Endometrial microvascular endothelial cells (primary cell): ENCODE results near the gene CETP. TPM values are rescaled to one million over a fixed set of nuclear protein-coding genes. Genes with fewer than 3 reads are reported as not detected.

Experiments
- in situ Hi-C: cut with HindIII; loops from 2 replicates; pipeline ENCODE4 v1.10.0; 2017; ENCODE audit warnings: low sequenced_read_pairs, low pct_unique_long_range_greater_than_20kb; ENCODE audit errors: inconsistent ontology term
- total RNA-seq: library from RNA; depleted of rRNA; stranded (reverse); fragments of >200 nt; gene quantifications from one replicate; pipeline ENCODE4 v1.2.3, GENCODE V29; 2015; ENCODE audit errors: inconsistent ontology term

Gene CETP, protein sequence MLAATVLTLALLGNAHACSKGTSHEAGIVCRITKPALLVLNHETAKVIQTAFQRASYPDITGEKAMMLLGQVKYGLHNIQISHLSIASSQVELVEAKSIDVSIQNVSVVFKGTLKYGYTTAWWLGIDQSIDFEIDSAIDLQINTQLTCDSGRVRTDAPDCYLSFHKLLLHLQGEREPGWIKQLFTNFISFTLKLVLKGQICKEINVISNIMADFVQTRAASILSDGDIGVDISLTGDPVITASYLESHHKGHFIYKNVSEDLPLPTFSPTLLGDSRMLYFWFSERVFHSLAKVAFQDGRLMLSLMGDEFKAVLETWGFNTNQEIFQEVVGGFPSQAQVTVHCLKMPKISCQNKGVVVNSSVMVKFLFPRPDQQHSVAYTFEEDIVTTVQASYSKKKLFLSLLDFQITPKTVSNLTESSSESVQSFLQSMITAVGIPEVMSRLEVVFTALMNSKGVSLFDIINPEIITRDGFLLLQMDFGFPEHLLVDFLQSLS
- 14.7 TPM for total RNA-seq

DNA sequence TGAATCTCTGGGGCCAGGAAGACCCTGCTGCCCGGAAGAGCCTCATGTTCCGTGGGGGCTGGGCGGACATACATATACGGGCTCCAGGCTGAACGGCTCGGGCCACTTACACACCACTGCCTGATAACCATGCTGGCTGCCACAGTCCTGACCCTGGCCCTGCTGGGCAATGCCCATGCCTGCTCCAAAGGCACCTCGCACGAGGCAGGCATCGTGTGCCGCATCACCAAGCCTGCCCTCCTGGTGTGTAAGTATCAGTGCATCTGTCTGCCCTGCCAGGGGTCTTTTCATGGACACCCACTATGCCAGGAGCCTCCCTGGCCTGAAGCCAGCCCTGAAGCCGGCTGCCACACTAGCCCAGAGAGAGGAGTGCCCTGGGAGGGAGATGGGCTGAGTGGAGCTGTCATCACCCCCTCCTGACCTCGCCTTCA is at the start of gene CETP:
TSS of gene CETP (plus strand) at position 100 of the 431 bp plus-strand sequence. CDS start at position 130, 30 bp downstream.
- in situ Hi-C loops = no loop called here

DNA sequence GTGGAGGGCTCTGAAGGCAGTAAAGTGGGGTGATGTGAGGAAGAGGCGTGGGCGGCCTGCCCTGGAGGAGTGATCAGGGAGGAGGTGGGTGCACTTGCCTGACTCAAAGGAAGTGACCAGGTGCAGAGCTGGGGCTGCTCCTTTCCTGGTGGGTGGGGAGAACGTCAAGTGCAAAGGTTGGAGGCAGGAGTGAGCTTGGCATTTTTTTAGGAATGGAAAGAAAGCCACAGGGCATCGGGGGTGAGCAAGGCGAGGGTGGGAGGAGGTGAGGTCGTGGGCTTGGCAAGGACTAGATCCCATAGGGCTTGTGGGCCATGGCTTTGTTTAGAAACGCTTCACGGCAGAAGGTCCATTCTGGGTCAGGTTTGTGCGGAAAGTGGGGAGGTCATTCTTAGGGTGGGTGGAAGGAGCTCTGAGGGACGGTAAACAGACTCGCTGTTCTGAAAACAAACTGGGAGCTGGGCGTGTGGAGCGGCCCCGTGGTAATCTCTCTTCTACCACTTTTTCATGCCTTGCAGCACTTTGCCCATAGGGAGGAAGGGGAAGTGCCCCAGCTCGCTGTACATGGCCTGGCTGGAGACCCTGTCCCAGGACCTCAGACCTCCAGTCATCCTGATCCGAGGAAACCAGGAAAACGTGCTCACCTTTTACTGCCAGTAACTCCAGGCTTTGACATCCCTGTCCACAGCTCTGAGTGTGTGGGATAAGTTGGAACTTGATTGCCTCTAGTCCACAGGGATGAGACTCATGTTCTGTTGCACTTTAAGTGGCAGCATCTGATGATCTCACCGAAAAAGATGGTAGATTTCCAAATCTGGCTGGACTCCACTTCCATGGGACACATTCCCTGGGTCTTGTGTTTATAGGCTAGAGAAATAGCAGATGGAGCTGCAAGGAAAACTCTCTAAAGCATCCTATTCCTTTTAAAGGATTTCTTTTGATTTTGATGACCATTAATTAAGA is 48.7 kb upstream of the CETP start:
- in situ Hi-C loops = no loop called here

DNA sequence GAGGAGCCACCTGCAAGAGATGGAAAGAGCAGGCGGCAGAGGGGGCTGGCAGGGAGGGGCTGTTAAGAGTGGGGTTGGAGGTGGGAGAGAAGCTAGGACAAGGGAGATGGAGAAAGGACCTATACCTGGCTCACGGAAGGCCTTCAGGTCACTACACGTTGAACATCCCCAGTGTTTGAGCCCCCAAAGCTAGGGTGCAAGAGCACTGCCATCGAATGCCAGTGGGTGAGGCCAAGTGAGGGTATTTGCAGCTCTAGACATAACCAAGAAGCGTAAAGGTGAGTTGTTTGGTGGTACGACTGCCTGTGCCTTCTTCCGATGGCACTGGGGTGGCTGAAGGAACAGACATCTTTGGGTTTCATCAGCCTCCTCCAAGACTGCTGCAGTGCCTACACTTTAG is 46.9 kb upstream of the CETP start:
- in situ Hi-C loops = no loop called here

DNA sequence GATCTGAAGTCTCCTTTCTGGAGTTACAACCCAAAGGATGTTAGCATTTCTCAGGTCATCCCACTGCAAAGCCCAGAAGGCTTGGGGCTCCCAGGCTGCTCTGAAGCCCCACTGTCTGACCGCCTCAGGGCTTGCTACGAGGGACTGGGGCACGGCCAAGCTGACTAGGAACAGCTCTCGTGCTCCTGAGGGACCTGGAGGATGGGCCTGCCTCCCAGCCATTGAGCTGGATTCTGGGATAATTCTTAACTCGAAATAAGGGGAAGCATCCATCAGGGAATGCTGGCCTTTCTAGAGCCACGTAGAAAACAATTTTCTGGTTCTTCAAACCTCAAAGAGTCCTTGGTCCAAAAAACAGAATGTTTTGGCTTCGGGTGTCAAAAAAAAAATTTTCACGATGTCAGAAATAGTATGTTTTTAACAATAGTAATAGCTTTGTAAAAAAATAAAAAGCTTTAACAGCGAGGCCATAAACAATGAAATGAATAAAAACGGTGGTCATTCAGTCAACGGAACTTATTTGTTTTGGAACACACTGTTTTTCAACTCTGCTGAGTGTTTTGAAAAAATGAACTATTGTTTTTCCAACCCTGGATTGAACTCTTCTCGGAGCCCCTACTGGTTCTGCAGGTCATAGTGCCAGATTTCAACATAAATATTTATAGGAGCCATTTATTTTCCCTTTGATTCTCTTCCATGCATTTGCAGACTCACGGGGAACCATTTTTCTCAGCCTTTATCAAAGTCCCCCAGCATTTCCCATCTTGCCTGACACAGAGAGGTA is 46.2 kb upstream of the CETP start:
- in situ Hi-C loops = no loop called here

DNA sequence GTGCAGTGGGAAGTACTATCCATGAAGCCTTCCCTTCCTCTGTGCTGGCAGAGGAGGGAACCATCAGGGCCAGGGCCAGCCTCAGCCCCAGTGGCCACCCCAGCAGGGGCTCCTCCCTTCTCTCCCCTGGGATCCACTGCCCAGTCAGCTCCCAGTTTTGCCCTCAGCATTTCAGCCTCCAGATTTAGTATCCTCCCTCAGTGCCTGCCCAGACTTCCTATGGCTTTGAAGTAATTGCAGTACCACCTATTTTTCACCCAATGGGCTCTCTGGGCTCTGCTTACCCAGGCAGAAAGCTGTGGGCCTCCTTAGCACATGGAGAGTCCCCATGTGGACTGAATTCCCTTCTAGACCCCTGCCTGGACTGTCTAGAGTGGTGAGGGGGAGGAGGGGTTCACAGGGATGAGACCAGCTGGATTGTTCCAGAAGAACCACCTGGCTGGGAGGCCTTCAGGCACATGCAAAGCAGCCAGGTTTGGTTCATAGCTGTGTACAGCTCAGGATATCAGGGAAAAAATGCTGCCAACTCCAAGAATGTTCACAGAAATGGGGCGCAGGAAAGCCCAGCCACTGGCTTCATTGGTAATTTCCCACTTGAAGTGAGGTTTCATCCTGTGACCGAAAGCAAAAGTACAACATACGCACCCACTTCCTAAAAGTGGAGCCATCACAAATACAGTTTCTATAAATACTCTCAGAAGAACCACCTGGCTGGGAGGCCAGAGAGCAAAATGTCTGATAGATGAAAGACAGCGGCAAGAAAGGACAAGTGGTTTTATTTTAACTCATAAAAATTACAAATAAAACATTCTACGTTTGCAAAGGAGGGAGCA is 45.0 kb upstream of the CETP start:
- in situ Hi-C loops = no loop called here

DNA sequence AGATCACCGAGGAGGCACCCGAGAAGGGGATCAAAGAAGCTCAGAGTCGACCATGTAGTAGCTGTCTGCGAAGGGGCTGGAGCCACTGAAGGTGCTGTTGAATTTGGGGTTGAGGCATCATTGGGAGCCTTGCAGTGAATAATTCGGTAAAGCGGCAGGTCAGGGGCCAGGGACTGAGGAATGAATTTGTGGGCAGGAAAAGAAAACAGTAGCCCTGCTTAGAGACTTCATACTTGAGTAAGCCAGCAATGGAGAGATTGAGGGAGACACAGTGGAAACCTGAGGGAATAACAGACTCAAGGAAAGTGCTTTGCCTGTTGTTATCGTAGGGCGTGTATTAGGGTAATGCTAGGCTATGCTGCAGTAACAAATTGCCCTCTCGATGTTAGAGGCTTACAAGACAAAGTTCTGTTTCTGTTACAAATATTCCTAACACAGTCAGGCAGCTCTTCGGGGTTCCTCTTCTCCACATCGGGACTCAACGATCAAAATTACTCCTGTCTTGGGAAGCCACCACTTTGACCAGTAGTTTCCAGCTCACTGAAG is 43.2 kb upstream of the CETP start:
- in situ Hi-C loops = no loop called here

DNA sequence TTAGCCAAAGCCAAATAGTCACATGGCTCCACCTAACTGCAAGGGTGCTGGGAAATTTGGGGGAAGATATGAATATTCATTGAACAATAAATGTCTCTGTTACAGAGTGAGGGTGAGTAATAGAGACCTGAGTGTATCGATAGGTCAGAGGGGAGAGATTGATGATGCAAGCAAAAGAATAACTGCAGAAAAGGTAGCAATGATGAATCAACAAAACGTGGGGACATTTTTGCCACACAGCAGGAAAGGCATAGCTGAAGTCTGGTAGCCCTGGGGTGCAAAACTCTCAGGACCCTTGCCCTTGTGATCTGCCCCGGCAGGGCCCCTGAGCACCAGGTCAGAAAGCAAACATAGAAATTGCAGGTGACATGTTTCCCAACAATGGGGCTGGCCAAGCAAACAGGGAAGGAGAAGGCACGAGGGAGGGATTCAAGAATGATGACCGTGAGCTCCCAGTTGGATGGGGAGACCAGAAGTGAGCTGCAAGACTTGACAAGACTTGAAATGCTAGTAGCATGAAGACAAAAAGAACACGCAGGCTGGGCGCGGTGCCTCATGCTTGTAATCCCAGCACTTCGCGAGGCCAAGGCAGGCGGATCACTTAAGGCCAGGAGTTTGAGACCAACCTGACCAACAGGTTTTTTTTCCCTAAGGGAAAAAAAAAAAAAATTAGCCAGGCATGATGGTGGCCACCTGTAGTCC is 42.5 kb upstream of the CETP start:
- in situ Hi-C loops = no loop called here

DNA sequence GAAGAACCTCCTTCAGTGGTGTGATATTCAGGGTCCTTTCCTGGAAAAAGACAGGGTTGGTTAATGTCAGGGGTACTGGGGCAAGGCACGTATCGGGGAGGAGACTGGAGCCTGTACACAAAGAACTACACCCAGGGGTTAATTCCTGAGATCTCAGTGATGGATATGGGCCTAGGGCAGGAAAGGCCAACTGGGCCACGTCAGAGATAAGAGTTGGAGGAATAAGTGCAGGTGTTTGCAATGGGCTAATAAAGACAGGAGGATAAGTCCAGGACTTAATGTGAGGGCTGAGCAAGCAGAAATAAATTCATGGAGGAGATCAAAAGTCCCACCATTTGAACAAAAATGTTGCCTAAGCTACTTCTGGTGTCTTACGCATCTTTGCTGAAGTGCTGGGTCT is 40.2 kb upstream of the CETP start:
- in situ Hi-C loops = no loop called here

DNA sequence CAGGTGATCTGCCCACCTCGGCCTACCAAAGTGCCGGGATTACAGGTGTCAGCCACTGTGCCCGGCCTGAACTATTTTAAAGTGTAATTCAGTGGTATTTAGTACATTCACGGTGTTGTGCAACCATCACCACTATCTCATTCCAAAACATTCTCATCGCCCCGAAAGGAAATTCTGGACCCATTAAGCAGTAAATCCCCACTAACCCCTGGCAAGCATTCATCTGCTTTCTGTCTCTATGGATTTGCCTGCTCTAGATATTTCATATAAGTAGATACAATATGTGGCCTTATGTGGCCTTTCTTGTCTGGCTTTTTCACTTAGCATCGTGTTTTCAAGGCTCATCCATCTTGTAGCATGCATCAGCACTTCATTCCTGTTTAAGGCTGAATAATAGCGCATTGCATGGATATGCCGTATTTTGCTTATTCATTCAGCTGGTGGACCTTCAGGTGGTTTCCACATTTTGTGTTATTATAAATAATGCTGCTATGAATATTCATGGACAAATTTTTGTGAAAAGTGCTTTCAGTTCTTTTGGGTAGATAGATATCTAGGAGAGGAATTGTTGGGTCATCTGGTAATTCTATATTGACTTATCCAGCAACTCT is 38.2 kb upstream of the CETP start:
- in situ Hi-C loops = no loop called here

DNA sequence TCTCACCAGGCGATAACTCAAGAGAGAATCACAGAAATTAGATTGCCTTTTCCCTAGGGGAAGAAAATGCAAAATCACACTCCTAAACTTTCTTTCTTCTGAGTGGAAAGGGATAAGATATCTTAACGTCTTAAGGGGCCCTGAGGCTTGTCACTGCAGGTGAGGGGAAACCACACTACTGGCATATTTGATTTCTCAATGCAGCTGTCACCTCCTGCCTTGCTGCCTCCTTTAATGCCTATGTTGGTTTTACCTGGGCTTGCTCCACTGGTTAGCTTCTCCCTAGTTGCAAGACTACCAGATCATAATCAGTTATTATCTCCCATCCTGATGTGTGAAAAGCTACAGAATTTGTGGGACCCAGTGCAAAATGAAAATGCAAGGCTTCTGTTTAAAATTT is 34.3 kb upstream of the CETP start:
- in situ Hi-C loops = no loop called here

DNA sequence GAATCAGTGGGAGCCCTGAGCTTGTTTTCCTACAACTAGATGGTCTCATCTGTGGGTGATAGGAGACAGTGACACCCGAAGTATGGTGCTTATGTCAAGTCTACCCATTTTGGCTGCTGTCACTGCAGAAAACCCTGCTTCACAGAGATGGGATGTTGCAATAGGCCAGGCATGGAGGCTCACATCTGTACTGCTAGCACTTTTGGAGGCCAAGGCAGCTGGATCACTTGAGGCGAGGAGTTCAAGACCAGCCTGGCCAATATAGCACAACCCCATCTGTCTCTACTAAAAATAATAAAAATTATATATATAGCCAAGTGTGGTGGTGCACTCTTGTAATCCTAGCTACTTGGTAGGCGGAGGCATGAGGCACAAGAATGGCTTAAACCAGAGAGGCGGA is 32.1 kb upstream of the CETP start:
- in situ Hi-C loops = no loop called here

DNA sequence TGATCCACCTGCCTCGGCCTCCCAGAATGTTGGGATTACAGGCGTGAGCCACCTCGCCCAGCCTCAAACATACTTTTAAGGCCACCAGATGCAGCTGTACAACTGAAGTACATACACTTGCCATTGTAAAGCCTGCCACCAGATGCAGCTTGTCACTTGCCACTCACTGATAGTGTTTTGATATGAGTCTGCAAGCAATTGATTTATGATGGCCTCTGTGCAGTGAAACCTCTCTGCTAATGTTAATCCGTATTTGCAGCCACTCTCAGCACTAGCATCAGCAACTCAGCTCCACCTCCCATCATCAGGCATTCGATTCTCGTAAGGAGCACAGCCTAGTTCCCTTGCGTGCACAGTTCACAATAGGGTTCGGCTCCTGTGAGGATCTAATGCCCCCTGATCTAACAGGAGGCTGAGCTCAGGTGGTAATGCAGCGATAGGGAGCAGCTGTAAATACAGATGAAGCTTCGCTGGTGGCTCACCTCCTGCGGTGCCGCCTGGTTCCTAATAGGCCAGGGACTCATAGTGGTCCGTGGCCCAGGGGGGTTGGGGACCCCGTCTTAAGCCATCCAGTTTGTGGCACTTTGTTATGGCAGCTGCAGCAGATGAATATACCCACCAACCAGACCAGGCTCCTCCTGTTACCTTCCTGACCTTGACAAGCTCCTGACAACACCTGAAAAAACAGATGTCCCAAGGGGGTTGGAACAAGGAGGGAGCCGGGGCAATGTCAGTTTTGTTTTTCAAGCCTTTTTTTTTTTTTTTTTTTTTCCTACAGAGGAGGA is 31.1 kb upstream of the CETP start:
- in situ Hi-C loops = no loop called here

DNA sequence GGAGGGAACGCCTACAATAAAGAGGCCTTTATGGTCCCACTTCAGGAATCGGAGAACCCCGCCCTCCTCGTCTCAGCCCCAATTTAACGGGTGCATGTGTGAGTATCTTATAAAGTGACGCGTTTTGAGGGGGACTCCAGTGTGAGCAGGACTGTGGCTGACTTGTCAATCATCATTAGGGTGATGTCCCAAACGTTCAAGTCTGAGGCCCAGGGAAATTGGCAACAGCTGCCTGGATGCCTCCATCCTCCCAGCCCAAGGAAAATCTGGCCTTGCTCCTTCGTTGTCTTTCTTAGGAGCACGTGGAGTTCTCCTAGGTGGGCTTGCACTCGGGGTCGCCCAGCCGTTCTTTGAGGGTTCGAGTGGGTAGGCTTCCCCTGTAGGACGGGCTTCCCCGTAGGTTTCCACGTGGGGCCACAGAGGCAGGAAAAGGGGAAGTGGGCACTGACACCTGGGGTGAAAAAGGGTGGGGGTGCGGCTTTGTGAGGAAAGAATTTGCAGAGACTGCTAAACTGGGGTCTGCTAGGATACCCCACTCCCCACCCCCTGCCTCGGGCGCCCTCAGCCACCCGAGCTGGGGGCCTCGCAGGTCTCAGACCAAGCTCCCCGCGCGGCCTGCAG is 30.4 kb upstream of the CETP start:
- in situ Hi-C loops = no loop called here

DNA sequence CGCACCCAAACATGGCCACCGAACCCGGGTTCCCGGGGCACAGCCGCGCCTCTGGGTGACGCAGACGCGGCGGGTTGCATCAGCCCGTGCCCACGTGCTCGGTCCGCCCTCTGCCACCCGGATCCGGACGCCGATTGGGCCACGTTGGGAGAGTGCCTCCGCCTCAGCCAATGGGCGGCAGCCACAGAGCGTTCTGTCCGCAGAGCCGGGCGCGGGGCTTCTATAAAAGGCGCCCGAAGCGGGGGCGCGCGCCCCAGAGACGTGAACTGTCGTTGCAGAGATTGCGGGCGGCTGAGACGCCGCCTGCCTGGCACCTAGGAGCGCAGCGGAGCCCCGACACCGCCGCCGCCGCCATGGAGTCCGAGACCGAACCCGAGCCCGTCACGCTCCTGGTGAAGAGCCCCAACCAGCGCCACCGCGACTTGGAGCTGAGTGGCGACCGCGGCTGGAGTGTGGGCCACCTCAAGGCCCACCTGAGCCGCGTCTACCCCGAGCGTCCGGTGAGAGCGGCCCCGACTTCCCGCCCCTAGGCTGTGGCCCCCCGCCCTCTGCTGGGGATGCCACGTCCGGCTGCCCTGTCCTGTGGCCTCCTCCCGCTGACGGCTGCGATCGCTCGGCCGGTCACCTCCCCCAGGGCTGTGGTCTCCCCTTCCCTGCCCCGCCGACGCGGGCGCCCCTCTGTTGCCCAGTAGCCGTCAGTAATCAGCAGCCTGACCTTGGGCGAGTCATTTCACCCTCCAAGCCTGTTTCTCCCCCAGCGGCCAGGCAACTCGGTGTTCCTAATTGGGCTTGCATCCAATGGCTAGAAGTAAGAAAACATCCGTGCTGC is 29.6 kb upstream of the CETP start, which contains the start of gene HERPUD1:
TSS of gene HERPUD1 (plus strand) at position 251 of the 829 bp plus-strand sequence. CDS start at position 354, 103 bp downstream.
- in situ Hi-C loops = no loop called here
